IMR-90 (cell line): ENCODE measurements around the gene NFATC1. TPM values are rescaled to one million over a fixed set of nuclear protein-coding genes. Genes with fewer than 3 reads are reported as not detected.

ENCODE experiments used
- ATAC-seq: fragments of 200-7000 bp; cut with Tn5 transposase; 2 replicates; pipeline ENCODE4 v1.9.1; 2020; ENCODE audit warnings: low read depth, mild to moderate bottlenecking, moderate library complexity
- BruUV-seq: library from RNA; stranded (reverse); fragments of 400-500 nt; replicated peaks from 2 replicates; lab custom pipeline; 2021; lab: Mats Ljungman, UMichigan
- CTCF ChIA-PET: fragments of 300-600 bp; formaldehyde crosslinking; extraction: SDS; loops from one replicate; lab custom pipeline; 2021; ENCODE audit warnings: antibody characterized with exemption; lab: Yijun Ruan, JAX
- POLR2A ChIA-PET: fragments of 300-600 bp; sonication (Branson Sonifier 250); formaldehyde crosslinking; loops from one replicate; lab custom pipeline; 2022; ENCODE audit warnings: antibody characterized with exemption; ENCODE audit not compliant: unreplicated experiment; lab: Charles Lee
- DNase-seq: peaks from one replicate; pipeline ENCODE4 v3.0.0; 2013
- H2AFZ ChIP-seq: replicated peaks from 2 replicates; pipeline ENCODE3; 2013; ENCODE audit warnings: low read length, mild to moderate bottlenecking; ENCODE audit not compliant: poor library complexity
- H2AK5ac ChIP-seq: 2 replicates; pipeline ENCODE4 v1.6.1; 2013; ENCODE audit warnings: low read depth, low read length, inconsistent platforms
- H2AK9ac ChIP-seq: replicated peaks from 2 replicates; pipeline ENCODE3; 2013; ENCODE audit warnings: mild to moderate bottlenecking, low read depth, low read length, moderate library complexity; ENCODE audit not compliant: poor library complexity
- H2BK120ac ChIP-seq: 2 replicates; pipeline ENCODE4 v1.6.1; 2013; ENCODE audit warnings: low read depth, low read length, inconsistent platforms
- H2BK15ac ChIP-seq: 3 replicates; pipeline ENCODE4 v1.6.1; 2013; ENCODE audit warnings: low read depth, low read length, inconsistent platforms
- H2BK20ac ChIP-seq: 2 replicates; pipeline ENCODE4 v1.6.1; 2013; ENCODE audit warnings: low read depth, mild to moderate bottlenecking, inconsistent platforms, low read length, moderate library complexity
- H2BK5ac ChIP-seq: 2 replicates; pipeline ENCODE4 v1.6.1; 2013; ENCODE audit warnings: mild to moderate bottlenecking, low read depth, low read length, inconsistent platforms; ENCODE audit not compliant: poor library complexity, severe bottlenecking
- H3K14ac ChIP-seq: replicated peaks from 2 replicates; pipeline ENCODE4 v1.6.1; 2013; ENCODE audit warnings: low read depth, low read length, inconsistent platforms
- H3K18ac ChIP-seq: 2 replicates; pipeline ENCODE4 v1.6.1; 2013; ENCODE audit warnings: low read depth, low read length, control low read depth
- H3K23ac ChIP-seq: 2 replicates; pipeline ENCODE4 v1.6.1; 2013; ENCODE audit warnings: low read depth, low read length, inconsistent platforms
- H3K27ac ChIP-seq: 2 replicates; pipeline ENCODE4 v1.5.1; 2013; ENCODE audit warnings: mild to moderate bottlenecking, control low read depth, low read length; ENCODE audit not compliant: insufficient read depth
- H3K27me3 ChIP-seq: 2 replicates; pipeline ENCODE4 v1.6.1; 2013; ENCODE audit warnings: low read length; ENCODE audit not compliant: control insufficient read depth, insufficient read depth
- H3K36me3 ChIP-seq: 2 replicates; pipeline ENCODE4 v1.6.1; 2013; ENCODE audit warnings: low read length, mixed read lengths; ENCODE audit not compliant: control insufficient read depth, insufficient read depth
- H3K4ac ChIP-seq: 2 replicates; pipeline ENCODE4 v1.6.1; 2013; ENCODE audit warnings: low read depth, low read length, inconsistent platforms
- H3K4me1 ChIP-seq: 2 replicates; pipeline ENCODE4 v1.6.1; 2013; ENCODE audit warnings: low read length, mixed read lengths; ENCODE audit not compliant: control insufficient read depth, insufficient read depth
- H3K4me2 ChIP-seq: 2 replicates; pipeline ENCODE4 v1.6.1; 2013; ENCODE audit warnings: low read depth, mild to moderate bottlenecking, control low read depth, low read length, moderate library complexity
- H3K4me3 ChIP-seq: 2 replicates; pipeline ENCODE4 v1.5.1; 2013; ENCODE audit warnings: low read depth, mild to moderate bottlenecking, control low read depth, low read length, moderate library complexity; ENCODE audit not compliant: insufficient read depth
- H3K56ac ChIP-seq: 2 replicates; pipeline ENCODE4 v1.6.1; 2013; ENCODE audit warnings: low read length, inconsistent platforms; ENCODE audit not compliant: insufficient read depth; ENCODE audit errors: extremely low read depth
- H3K79me1 ChIP-seq, 2 experiments: 2 replicates each; pipeline ENCODE4 v1.6.1; 2013; ENCODE audit warnings: low read length in 2 of 2, inconsistent platforms in 1 of 2, low read depth in 1 of 2
- H3K9ac ChIP-seq: 2 replicates; pipeline ENCODE4 v1.6.1; 2013; ENCODE audit warnings: low read depth, low read length, control low read depth
- H3K9me1 ChIP-seq: 2 replicates; pipeline ENCODE4 v1.6.1; 2013; ENCODE audit warnings: low read length, inconsistent platforms; ENCODE audit not compliant: insufficient read depth
- H3K9me3 ChIP-seq: 2 replicates; pipeline ENCODE4 v1.6.1; 2013; ENCODE audit warnings: low read length; ENCODE audit not compliant: control insufficient read depth, insufficient read depth
- H4K20me1 ChIP-seq: 2 replicates; pipeline ENCODE4 v1.6.1; 2013; ENCODE audit warnings: low read length, inconsistent platforms; ENCODE audit not compliant: insufficient read depth
- H4K5ac ChIP-seq: 2 replicates; pipeline ENCODE4 v1.6.1; 2013; ENCODE audit warnings: mild to moderate bottlenecking, low read depth, low read length, control low read depth
- H4K8ac ChIP-seq, 2 experiments: 2 replicates each; pipeline ENCODE4 v1.6.1; 2013; ENCODE audit warnings: low read depth in 2 of 2, low read length in 2 of 2, control low read depth in 1 of 2, inconsistent platforms in 1 of 2
- H4K91ac ChIP-seq: 2 replicates; pipeline ENCODE4 v1.6.1; 2013; ENCODE audit warnings: low read depth, low read length, inconsistent platforms; ENCODE audit not compliant: insufficient read depth
- BHLHE40 ChIP-seq: fragments of 150-350 bp; IDR thresholded peaks from 2 replicates; pipeline ENCODE4 v1.6.1; 2016; ENCODE audit warnings: mild to moderate bottlenecking, low read depth, low read length
- CEBPB ChIP-seq: IDR thresholded peaks from 2 replicates; pipeline ENCODE4 v1.6.1; 2012; ENCODE audit warnings: low read depth, low read length, improper control_type of control experiment
- CTCF ChIP-seq: conservative IDR thresholded peaks from 2 replicates; pipeline ENCODE4 v1.5.1; 2012; ENCODE audit warnings: mild to moderate bottlenecking, low read depth, low read length, improper control_type of control experiment
- ELK1 ChIP-seq: fragments of 150-350 bp; IDR thresholded peaks from 2 replicates; pipeline ENCODE4 v1.6.1; 2016; ENCODE audit warnings: low read depth, mild to moderate bottlenecking, low read length, moderate library complexity, borderline replicate concordance
- FOS ChIP-seq: fragments of 150-350 bp; IDR thresholded peaks from 2 replicates; pipeline ENCODE4 v1.6.1; 2016; ENCODE audit warnings: low read depth, low read length
- MXI1 ChIP-seq: IDR thresholded peaks from 2 replicates; pipeline ENCODE4 v1.6.1; 2012; ENCODE audit warnings: low read depth, mild to moderate bottlenecking, low read length, moderate library complexity, borderline replicate concordance
- NFE2L2 ChIP-seq: fragments of 150-350 bp; IDR thresholded peaks from 2 replicates; pipeline ENCODE4 v1.6.1; 2016; ENCODE audit warnings: low read depth, mild to moderate bottlenecking, low read length
- POLR2A ChIP-seq: IDR thresholded peaks from 2 replicates; pipeline ENCODE4 v1.6.1; 2012; ENCODE audit warnings: mild to moderate bottlenecking, low read depth, low read length
- RAD21 ChIP-seq: IDR thresholded peaks from 2 replicates; pipeline ENCODE4 v1.6.1; 2012; ENCODE audit warnings: low read length, improper control_type of control experiment
- RCOR1 ChIP-seq: IDR thresholded peaks from 2 replicates; pipeline ENCODE4 v1.6.1; 2012; ENCODE audit warnings: mild to moderate bottlenecking, low read length, improper control_type of control experiment; ENCODE audit not compliant: insufficient replicate concordance
- RFX5 ChIP-seq: IDR thresholded peaks from 2 replicates; pipeline ENCODE4 v1.8.0; 2012; ENCODE audit warnings: low read depth, mild to moderate bottlenecking, low read length, moderate library complexity
- SMC3 ChIP-seq: fragments of 150-350 bp; IDR thresholded peaks from 2 replicates; pipeline ENCODE4 v1.6.1; 2016; ENCODE audit warnings: low read depth, mild to moderate bottlenecking, antibody characterized with exemption, low read length, moderate library complexity
- USF2 ChIP-seq: fragments of 150-350 bp; IDR thresholded peaks from 2 replicates; pipeline ENCODE4 v1.6.1; 2017; ENCODE audit warnings: mild to moderate bottlenecking, antibody characterized with exemption, low read length, low read depth
- WGBS, 2 experiments: methylation state at CpG; one replicate each; pipeline versions ENCODE4 v1.1.5 to v1.1.7; 2013; ENCODE audit warnings: missing lambda C conversion rate in 2 of 2; ENCODE audit not compliant: insufficient read length in 1 of 2; ENCODE audit errors: extremely low coverage in 2 of 2; 5-methylcytosine and 5-hydroxymethylcytosine counted together
- dilution Hi-C: fragments of 300-500 bp; cut with HindIII; formaldehyde crosslinking; loops from one replicate; pipeline ENCODE4 v1.14.3; 2018; ENCODE audit warnings: low sequenced_read_pairs; ENCODE audit not compliant: unreplicated experiment
- in situ Hi-C: fragments of 300-500 bp; cut with MboI; formaldehyde crosslinking; loops from 3 replicates; pipeline ENCODE4 v1.14.3; 2019; ENCODE audit warnings: low sequenced_read_pairs, inconsistent platforms, mixed read lengths
- intact Hi-C: fragments of 100-400 bp; cut with micrococcal nuclease; formaldehyde crosslinking; loops from 2 replicates; pipeline ENCODE4 v1.10.0; 2022
- polyA plus RNA-seq, 3 experiments: library from polyadenylated mRNA; depleted of rRNA; stranded (reverse); fragments of >200 nt; gene quantifications; 2 replicates each; pipeline ENCODE4 v1.2.3, GENCODE V29; 2012; ENCODE audit warnings: low replicate concordance in 1 of 3
- total RNA-seq: library from RNA; depleted of rRNA; stranded (reverse); fragments of >200 nt; gene quantifications from 2 replicates; pipeline ENCODE4 v1.2.3, GENCODE V29; 2012

Gene NFATC1
- total and polyA plus RNA-seq, 2 of the 4 experiments (the other 2 are of a cell fraction) = 0.36 to 1.8 TPM

- no peak overlapping the region for H3K23ac ChIP-seq
- H3K9ac ChIP-seq = no peak overlapping the region
- intact Hi-C loops (no loop called here), dilution Hi-C loops (no loop called here), in situ Hi-C loops (no loop called here)
- no peak overlapping the region for H4K8ac ChIP-seq
- H2BK15ac ChIP-seq = no peak overlapping the region
- no peak overlapping the region for H3K4me2 ChIP-seq
- H3K27ac ChIP-seq = no peak overlapping the region
- no peak overlapping the region for H3K56ac ChIP-seq
- no peaks in the 10 kb centered on the region for H4K20me1 ChIP-seq
- ATAC-seq = no peak
- H2BK120ac ChIP-seq = no peak overlapping the region
- no peak overlapping the region for H2BK5ac ChIP-seq
- no peak overlapping the region for H2BK20ac ChIP-seq
- H3K79me1 ChIP-seq = no peaks in the 10 kb centered on the region
- no peak overlapping the region for H3K4me3 ChIP-seq
- H2AK9ac ChIP-seq = no peak overlapping the region
- no peak for DNase-seq
- POLR2A ChIA-PET = no interaction called here
- no peak overlapping the region; the same call in 1 of the 2 replicates for H2AK5ac ChIP-seq
- H2AFZ ChIP-seq = no peak overlapping the region
- no peak overlapping the region for H3K4ac ChIP-seq
- no peak overlapping the region for H3K18ac ChIP-seq
- no TSS peak for BruUV-seq
- peaks cover 9% of the 10 kb centered on the region for H3K9me1 ChIP-seq
- no peaks in the 10 kb centered on the region for H3K36me3 ChIP-seq
- peaks cover 30% of the 10 kb centered on the region for H3K4me1 ChIP-seq
- TF ChIP-seq ELK1 = no peak
- no peak for TF ChIP-seq RAD21
- TF ChIP-seq POLR2A = no peak
- no peak for TF ChIP-seq MXI1
- TF ChIP-seq RFX5 = no peak
- TF ChIP-seq RCOR1 = no peak
- TF ChIP-seq BHLHE40 = no peak
- TF ChIP-seq FOS = no peak
- TF ChIP-seq CTCF = no peak
- TF ChIP-seq USF2 = no peak
- TF ChIP-seq NFE2L2 = no peak
- no peak for TF ChIP-seq CEBPB
- TF ChIP-seq SMC3 = no peak
- 91% methylated on average over 9 of the region's 18 CpGs; no CpG with 5 or more reads in 1 of the 2 experiments for WGBS, 2 experiments
- CTCF ChIA-PET = no interaction called here
- H3K9me3 ChIP-seq = peaks cover 7% of the 10 kb centered on the region
- no peak overlapping the region for H4K5ac ChIP-seq
- H4K91ac ChIP-seq = no peak overlapping the region
- H3K27me3 ChIP-seq = no peaks in the 10 kb centered on the region
- H3K14ac ChIP-seq = no peak overlapping the region
Measured at GRCh38 chr18:79572093-79572780, 176.5 kb downstream of the NFATC1 start.
